HG02973 (cell line): Measurements from ENCODE around the gene SP2.
"Not testable (repeated sequence)": the region's sequence is repeated elsewhere in the genome, so short reads cannot be mapped to it uniquely, and the experiment has no call there.

Experiments
- ATAC-seq: cut with Tn5 transposase; IDR thresholded peaks from one replicate; pipeline ENCODE4 v1.9.1; 2021; ENCODE audit warnings: moderate library complexity; ENCODE audit not compliant: unreplicated experiment

Gene SP2

DNA sequence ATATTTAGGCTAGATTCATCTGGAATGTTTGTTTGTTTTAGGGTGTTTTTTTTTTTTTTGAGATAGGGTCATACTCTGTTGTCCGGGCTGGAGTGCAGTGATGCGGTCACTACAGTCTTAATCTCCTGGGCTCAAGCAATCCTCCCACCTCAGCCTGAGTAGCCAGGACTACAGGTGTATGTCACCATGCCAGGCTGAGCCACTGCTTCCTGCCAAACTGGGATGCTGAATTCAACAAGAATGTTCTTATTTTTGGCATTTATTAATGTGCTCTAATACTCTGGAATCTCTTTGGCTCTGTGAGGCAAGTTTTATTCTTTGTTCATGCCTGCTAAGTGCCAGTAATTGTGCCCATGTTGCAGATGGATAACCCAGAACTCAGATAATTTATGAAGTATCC lies 21.5 kb downstream of the SP2 start:
- no peak for ATAC-seq

- no peak for ATAC-seq
These were observed 22.0 kb downstream of the SP2 start for GRCh38 chr17:47918006-47918405.

GRCh38 chr17:47918991-47919390 lies 23.0 kb downstream of the SP2 start:
- ATAC-seq: no peak

DNA sequence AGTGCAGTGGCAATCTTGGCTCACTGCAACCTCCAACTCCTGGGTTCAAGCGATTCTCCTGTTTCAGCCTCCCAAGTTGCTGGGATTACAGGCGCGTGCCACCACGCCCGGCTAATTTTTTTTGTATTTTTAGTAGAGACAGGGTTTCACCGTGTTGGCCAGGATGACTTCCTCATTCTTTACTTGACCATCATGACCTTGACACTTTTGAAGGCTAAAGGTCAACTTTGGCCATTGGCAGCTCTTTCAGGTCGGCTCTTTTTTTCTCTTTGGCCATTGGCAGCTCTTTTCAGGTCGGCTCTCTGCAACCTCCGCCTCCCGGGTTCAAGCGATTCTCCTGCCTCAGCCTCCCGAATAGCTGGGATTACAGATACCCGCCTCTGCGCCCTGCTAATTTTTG lies 23.9 kb downstream of the SP2 start:
- not testable (repeated sequence) for ATAC-seq

GRCh38 chr17:47924785-47925677 lies 29.0 kb downstream of the SP2 start:
- no peak for ATAC-seq

DNA sequence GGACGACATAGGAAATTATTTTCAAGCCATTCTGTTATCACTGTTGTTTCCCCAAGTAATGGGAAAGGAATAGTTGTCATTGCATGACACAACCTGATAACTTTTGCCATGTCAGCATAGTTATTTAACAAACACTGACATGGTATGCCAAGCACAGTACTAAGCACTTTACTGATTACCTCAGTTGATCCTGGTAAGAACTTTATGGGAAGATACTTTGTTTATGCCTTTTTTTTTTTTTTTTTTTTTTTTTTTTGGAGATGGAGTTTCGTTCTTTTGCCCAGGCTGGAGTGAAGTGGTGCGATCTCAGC lies 29.6 kb downstream of the SP2 start:
- no peak for ATAC-seq

DNA sequence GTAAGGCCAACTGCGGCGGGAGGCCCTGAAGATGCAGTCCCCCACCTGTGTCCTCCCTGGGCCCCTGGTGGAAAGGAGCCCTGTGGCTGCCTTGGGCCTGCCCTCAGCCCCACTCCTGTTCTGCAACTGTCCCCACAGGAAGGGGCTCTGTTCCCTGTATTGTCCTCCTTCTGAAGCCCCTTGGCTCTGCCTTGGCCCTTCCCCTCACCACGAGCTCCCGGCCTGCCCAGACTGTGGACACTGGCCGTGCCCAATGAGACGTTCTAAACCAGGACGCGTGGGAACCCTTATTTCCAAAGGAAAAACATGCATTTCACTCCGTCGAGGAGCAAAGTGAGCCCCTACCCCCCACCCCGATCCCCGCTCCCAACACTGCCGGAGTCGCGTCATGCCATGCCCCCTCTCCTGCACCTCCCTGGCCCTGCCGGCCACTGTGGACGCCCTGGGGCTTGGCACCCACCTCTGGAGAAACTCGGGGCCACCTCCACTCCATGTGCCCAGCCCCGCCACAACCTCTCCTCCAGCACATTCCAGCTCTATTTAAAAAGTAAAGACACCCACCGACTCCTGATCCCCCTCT lies 31.9 kb downstream of the SP2 start:
- ATAC-seq: no peak

DNA sequence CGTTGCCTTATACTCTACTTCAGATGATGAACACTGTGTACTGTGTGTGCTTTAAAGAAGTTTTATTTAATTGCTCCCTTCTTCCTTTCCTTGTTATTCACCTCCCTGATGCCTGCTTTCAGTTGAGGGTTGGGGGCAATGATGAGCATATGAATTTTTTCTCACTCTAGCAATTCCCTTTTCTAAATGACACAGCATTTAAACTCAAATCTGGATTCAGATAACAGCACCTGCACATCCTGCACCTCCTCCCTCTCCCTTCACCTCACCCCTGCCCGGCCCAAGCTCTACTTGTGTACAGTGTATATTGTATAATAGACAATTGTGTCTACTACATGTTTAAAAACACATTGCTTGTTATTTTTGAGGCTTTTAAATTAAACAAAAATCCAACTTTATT lies 32.4 kb downstream of the SP2 start:
- no peak for ATAC-seq

- no peak for ATAC-seq
These were observed 33.4 kb downstream of the SP2 start for GRCh38 chr17:47929218-47930000.

- no peak for ATAC-seq
These were observed 35.8 kb downstream of the SP2 start for GRCh38 chr17:47931848-47932247.

GRCh38 chr17:47934856-47935255 lies 38.8 kb downstream of the SP2 start:
- ATAC-seq: no peak

- ATAC-seq: not testable (repeated sequence)
These were observed 39.4 kb downstream of the SP2 start for GRCh38 chr17:47935468-47935867.

- ATAC-seq: no peak
These were observed 39.9 kb downstream of the SP2 start for GRCh38 chr17:47935961-47936360.

DNA sequence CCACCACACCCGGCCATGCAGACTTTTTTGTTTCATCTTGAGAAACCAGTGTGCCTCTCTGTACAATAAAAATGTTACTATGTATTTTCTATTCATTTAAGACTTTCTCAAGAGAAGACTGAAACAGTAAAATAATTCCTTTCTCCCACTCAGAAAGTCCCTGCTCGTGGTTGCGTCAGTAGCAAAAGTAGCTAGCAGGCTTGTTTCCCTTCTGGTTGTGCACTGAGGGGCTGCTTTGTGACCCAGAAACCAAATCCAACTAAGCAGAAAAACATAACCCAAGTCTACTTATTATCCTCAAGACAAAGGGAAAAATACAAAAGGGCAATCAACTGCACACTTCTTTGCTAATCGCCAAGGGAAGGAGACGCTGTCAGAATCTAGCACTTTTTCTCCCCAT lies 41.9 kb downstream of the SP2 start:
- ATAC-seq: no peak

DNA sequence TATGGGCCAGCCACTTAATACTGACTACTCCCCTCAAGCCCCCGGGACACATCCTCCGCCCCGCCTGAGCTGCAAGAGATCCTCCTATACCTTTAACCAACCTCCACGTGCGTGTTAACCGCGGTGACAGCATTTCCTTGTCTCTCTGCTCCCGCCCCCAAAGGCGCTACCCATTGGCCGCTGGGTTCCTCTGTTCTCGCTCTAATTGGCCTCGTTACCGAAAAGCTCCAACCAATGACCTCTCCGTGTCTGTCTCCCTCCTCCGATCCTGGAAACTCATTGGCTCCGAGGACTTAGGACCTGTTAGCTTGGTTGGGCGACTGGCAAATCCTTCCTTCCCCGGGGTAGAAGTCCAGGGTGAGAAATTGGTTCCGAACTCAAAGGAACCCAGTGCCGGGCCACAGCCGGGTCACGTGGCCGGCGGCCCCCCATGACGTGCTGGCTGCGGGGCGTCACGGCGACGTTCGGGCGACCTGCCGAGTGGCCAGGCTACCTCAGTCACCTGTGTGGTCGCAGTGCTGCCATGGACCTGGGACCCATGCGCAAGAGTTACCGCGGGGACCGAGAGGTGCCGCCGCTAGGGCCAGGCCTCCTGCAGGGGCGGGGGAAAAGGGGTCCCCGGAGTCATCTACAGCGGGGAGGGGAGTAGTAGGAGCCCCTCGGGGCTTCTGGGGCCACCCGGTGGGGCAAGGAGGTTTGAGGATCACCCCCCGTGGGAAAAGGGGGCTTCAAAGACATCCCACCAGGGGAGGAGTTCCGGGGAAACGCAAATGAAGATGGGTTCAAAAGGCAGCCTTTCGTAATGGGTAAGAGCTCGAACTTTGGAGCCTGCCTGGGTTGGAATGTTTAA lies 45.4 kb downstream of the SP2 start, which contains the start of gene PNPO:
TSS of gene PNPO (plus strand) at position 326 of the 850 bp plus-strand sequence. CDS start at position 431, 105 bp downstream.
- peak; percentile 90 for ATAC-seq

DNA sequence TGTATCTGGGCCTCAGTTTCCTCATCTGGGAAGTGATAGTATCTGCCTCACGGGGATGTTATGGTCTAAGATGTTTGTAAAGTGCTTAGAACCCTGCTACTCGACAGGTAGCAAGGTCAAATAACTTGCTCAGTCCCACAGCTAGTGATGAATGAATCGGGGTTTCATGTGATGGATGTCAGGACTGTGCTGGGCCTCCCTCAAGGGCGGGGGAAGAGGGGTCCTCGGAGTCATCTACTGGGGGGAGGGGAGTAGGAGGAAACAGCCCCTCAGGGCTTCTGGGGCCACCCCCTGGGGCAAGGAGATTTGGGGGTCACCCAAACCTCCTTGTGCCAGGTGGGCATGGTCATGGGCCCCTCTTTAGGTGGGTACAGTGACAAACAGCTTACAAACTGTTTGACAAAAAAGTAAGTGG lies 46.1 kb downstream of the SP2 start:
- ATAC-seq: no peak

GRCh38 chr17:47942568-47942967 lies 46.5 kb downstream of the SP2 start:
- no peak for ATAC-seq

GRCh38 chr17:47945080-47945479 lies 49.0 kb downstream of the SP2 start:
- no peak for ATAC-seq

DNA sequence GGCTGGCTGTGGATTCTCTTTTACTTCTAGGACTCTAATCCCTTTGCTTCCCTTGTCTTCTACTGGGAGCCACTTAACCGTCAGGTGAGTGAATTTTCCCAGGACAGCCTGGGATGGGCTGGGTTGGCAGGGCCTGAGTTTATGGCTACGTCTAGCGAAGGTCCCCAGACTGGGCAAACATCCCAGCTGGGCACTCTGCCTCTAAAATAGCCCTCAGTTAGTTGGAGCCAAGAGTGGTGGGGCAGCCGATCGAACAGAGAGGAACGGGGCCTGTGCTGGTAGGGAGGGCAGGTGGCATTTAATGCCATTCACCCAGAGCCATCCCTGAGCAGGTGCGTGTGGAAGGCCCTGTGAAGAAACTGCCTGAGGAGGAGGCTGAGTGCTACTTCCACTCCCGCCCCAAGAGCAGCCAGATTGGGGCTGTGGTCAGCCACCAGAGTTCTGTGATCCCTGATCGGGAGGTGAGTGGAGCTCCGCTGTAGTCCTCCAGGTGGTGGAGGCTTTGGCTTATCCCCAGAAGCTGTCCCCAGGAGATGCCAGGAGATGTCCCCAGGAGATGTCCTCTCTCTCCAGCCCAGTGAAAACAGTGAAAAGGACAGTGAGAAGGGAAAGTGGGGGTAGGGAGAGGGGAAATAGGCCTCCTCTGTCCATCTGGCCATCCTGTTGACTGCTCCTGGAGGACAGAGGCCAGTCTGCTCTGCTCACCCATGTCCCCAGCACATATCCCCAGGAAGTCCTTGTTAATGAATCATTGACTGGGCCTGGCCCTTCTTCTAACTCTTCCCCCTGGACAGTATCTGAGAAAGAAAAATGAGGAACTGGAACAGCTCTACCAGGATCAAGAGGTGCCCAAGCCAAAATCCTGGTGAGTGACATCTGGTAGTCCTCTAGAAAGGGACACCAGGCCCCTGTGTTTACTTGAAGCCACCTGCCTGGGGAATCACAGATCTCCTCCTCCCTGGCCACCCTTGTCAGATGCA lies 49.8 kb downstream of the SP2 start:
- no peak for ATAC-seq

DNA sequence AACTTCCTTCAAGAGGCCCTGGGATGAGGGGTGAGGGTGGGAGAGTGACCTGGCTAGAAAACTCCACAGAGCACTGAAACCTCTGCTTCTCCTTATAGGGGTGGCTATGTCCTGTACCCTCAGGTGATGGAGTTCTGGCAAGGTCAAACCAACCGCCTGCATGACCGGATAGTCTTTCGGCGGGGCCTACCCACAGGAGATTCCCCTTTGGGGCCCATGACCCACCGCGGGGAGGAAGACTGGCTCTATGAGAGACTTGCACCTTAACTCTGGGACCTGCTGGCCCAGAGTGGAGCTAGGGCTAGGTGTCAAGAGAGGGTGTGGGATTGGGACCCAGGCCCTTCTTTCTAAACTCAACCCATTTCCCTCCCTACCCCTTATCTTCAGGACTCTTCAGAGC lies 50.5 kb downstream of the SP2 start:
- no peak for ATAC-seq
